GM23248 (cell line): ENCODE data around the gene PPFIBP2. TPM values are rescaled to one million over a fixed set of nuclear protein-coding genes. Genes with fewer than 3 reads are reported as not detected.

ENCODE experiments used
- DNase-seq: peaks from one replicate; pipeline ENCODE4 v3.0.0-alpha.2; 2015
- H2AFZ ChIP-seq: fragments of 200-600 bp; sonication (generic); 2 replicates; pipeline ENCODE4 v1.6.1; 2016; ENCODE audit warnings: antibody characterized with exemption
- H3F3A ChIP-seq: fragments of 200-600 bp; sonication (generic); 2 replicates; pipeline ENCODE4 v1.6.1; 2016; ENCODE audit warnings: mild to moderate bottlenecking, antibody characterized with exemption, mixed run types; ENCODE audit not compliant: insufficient read depth
- H3K27ac ChIP-seq: fragments of 200-600 bp; sonication (generic); 2 replicates; pipeline ENCODE4 v1.5.1; 2016; ENCODE audit warnings: mild to moderate bottlenecking
- H3K27me3 ChIP-seq: fragments of 200-600 bp; sonication (generic); replicated peaks from 2 replicates; pipeline ENCODE4 v1.6.1; 2016; ENCODE audit warnings: mild to moderate bottlenecking; ENCODE audit not compliant: insufficient read depth
- H3K36me3 ChIP-seq: fragments of 200-600 bp; sonication (generic); 2 replicates; pipeline ENCODE4 v1.6.1; 2016; ENCODE audit warnings: low read depth, mild to moderate bottlenecking
- H3K4me1 ChIP-seq: fragments of 200-600 bp; sonication (generic); 2 replicates; pipeline ENCODE4 v1.6.1; 2016; ENCODE audit warnings: mild to moderate bottlenecking; ENCODE audit not compliant: insufficient read depth
- H3K4me2 ChIP-seq: fragments of 200-600 bp; sonication (generic); one replicate; pipeline ENCODE4 v1.6.1; 2016; ENCODE audit warnings: mild to moderate bottlenecking; ENCODE audit not compliant: unreplicated experiment
- H3K4me3 ChIP-seq: fragments of 200-600 bp; sonication (generic); 2 replicates; pipeline ENCODE4 v1.5.1; 2016; ENCODE audit warnings: mild to moderate bottlenecking
- H3K79me2 ChIP-seq: fragments of 200-600 bp; sonication (generic); 2 replicates; pipeline ENCODE4 v1.6.1; 2016; ENCODE audit warnings: mild to moderate bottlenecking; ENCODE audit not compliant: insufficient read depth
- H3K9ac ChIP-seq: fragments of 200-600 bp; sonication (generic); 2 replicates; pipeline ENCODE4 v1.6.1; 2016; ENCODE audit warnings: mild to moderate bottlenecking
- H3K9me2 ChIP-seq: fragments of 200-600 bp; sonication (generic); 2 replicates; pipeline ENCODE4 v1.6.1; 2016; ENCODE audit warnings: mixed run types, mild to moderate bottlenecking, moderate library complexity; ENCODE audit not compliant: insufficient read depth
- H3K9me3 ChIP-seq: fragments of 200-600 bp; sonication (generic); one replicate; pipeline ENCODE4 v1.6.1; 2017; ENCODE audit warnings: low read depth
- H4K20me1 ChIP-seq: fragments of 200-600 bp; sonication (generic); 2 replicates; pipeline ENCODE4 v1.6.0; 2016; ENCODE audit not compliant: insufficient read depth
- EZH2 ChIP-seq: fragments of 200-600 bp; sonication (generic); IDR thresholded peaks from 2 replicates; pipeline ENCODE4 v1.6.1; 2018; ENCODE audit warnings: antibody characterized with exemption, mild to moderate bottlenecking; ENCODE audit not compliant: insufficient read depth, poor library complexity, severe bottlenecking
- EZH2phosphoT487 ChIP-seq: fragments of 200-600 bp; sonication (generic); IDR thresholded peaks from 2 replicates; pipeline ENCODE4 v1.6.1; 2018; ENCODE audit warnings: antibody characterized with exemption, moderate library complexity, mild to moderate bottlenecking, low read depth; ENCODE audit not compliant: insufficient read depth
- WGBS, 2 experiments: methylation state at CpG; one replicate each; pipeline ENCODE4 v1.1.6; 2015 to 2017; ENCODE audit warnings: low lambda C conversion rate in 2 of 2, low coverage in 1 of 2; ENCODE audit errors: missing lambda C conversion rate in 2 of 2; 5-methylcytosine and 5-hydroxymethylcytosine counted together
- in situ Hi-C: fragments of 300-500 bp; cut with MboI; formaldehyde crosslinking; loops from 2 replicates; pipeline ENCODE4 v1.15.0; 2020
- polyA plus RNA-seq: library from polyadenylated mRNA; unstranded; fragments of >200 nt; fragmentation: Nextera tagmentation; extraction: Ambion mirVana; gene quantifications from 2 replicates; pipeline ENCODE4 v1.2.1, GENCODE V29; 2016
- total RNA-seq: library from RNA; depleted of rRNA; stranded (reverse); fragments of >200 nt; shearing (Covaris generic); gene quantifications from 2 replicates; pipeline ENCODE4 v1.2.3, GENCODE V29; 2014

Gene PPFIBP2
- total and polyA plus RNA-seq, 2 experiments from 2014 or later, result 4.1 to 5.9 TPM

- Histone ChIP-seq H3K27ac (no peak overlapping the region), H3K79me2 (no peaks in the 10 kb centered on the region), H3F3A (no peaks in the 10 kb centered on the region), H3K27me3 (no peaks in the 10 kb centered on the region), H3K9me2 (no peaks in the 10 kb centered on the region), H3K9me3 (no peaks in the 10 kb centered on the region), H3K4me2 (no peak overlapping the region), H2AFZ (no peak overlapping the region), H3K36me3 (no peaks in the 10 kb centered on the region), H3K4me3 (no peak overlapping the region), H3K9ac (no peak overlapping the region), H4K20me1 (no peaks in the 10 kb centered on the region), H3K4me1 (no peaks in the 10 kb centered on the region)
- in situ Hi-C loops, result no loop called here
- TF ChIP-seq EZH2, result no peak
- TF ChIP-seq EZH2phosphoT487, result no peak
- no peak for DNase-seq
Measured at GRCh38 chr11:7614656-7615055, 100.9 kb downstream of the PPFIBP2 start.

GRCh38 chr11:7617032-7617431 lies 103.2 kb downstream of the PPFIBP2 start:
- TF ChIP-seq EZH2, result no peak
- no peak for TF ChIP-seq EZH2phosphoT487
- H3K4me1 ChIP-seq, result no peaks in the 10 kb centered on the region

GRCh38 chr11:7619322-7619721 lies 105.5 kb downstream of the PPFIBP2 start:
- WGBS, 2 experiments, result 90 to 93% methylated on average over 3 of the region's 3 CpGs
- Histone ChIP-seq H3K9ac (no peak overlapping the region), H4K20me1 (no peaks in the 10 kb centered on the region), H3K36me3 (no peaks in the 10 kb centered on the region), H3K79me2 (no peaks in the 10 kb centered on the region), H3K4me1 (no peaks in the 10 kb centered on the region), H3F3A (no peaks in the 10 kb centered on the region), H3K4me3 (no peak overlapping the region), H2AFZ (no peak overlapping the region), H3K27me3 (no peaks in the 10 kb centered on the region), H3K27ac (no peak overlapping the region), H3K4me2 (no peak overlapping the region), H3K9me2 (no peaks in the 10 kb centered on the region), H3K9me3 (no peaks in the 10 kb centered on the region)
- in situ Hi-C loops, result no loop called here
- no peak for DNase-seq
- no peak for TF ChIP-seq EZH2
- TF ChIP-seq EZH2phosphoT487, result no peak

More at GRCh38 chr11:7617032-7617431, 103.2 kb downstream of the PPFIBP2 start:
- Histone ChIP-seq H3K36me3 (no peaks in the 10 kb centered on the region), H2AFZ (no peak overlapping the region), H3K79me2 (no peaks in the 10 kb centered on the region), H3K27me3 (no peaks in the 10 kb centered on the region), H3K4me2 (no peak overlapping the region), H4K20me1 (no peaks in the 10 kb centered on the region), H3K27ac (no peak overlapping the region), H3F3A (no peaks in the 10 kb centered on the region), H3K9ac (no peak overlapping the region), H3K9me2 (no peaks in the 10 kb centered on the region), H3K9me3 (no peaks in the 10 kb centered on the region), H3K4me3 (no peak overlapping the region)
- in situ Hi-C loops, result no loop called here
- 91 to 97% methylated on average over 8 of the region's 8 CpGs for WGBS, 2 experiments
- no peak for DNase-seq

GRCh38 chr11:7621090-7621489 lies 107.3 kb downstream of the PPFIBP2 start:
- TF ChIP-seq EZH2, result no peak
- no peak for TF ChIP-seq EZH2phosphoT487
- DNase-seq, result no peak
- Histone ChIP-seq H3K79me2 (no peaks in the 10 kb centered on the region), H3F3A (no peaks in the 10 kb centered on the region), H4K20me1 (no peaks in the 10 kb centered on the region), H3K9ac (no peak overlapping the region), H2AFZ (no peak overlapping the region), H3K27me3 (no peaks in the 10 kb centered on the region), H3K4me2 (no peak overlapping the region), H3K4me1 (no peaks in the 10 kb centered on the region), H3K9me3 (no peaks in the 10 kb centered on the region), H3K9me2 (no peaks in the 10 kb centered on the region), H3K4me3 (no peak overlapping the region), H3K36me3 (no peaks in the 10 kb centered on the region), H3K27ac (no peak overlapping the region)
- in situ Hi-C loops, result no loop called here
- WGBS, 2 experiments, result 77 to 82% methylated on average over 3 of the region's 3 CpGs

- H3K4me2 ChIP-seq, result no peak overlapping the region
- H3K9me2 ChIP-seq, result no peaks in the 10 kb centered on the region
- no peak for TF ChIP-seq EZH2phosphoT487
- no peak for TF ChIP-seq EZH2
- H4K20me1 ChIP-seq, result no peaks in the 10 kb centered on the region
- no peak overlapping the region for H3K4me3 ChIP-seq
- no peaks in the 10 kb centered on the region for H3K4me1 ChIP-seq
- DNase-seq, result no peak
- H3K9ac ChIP-seq, result no peak overlapping the region
- in situ Hi-C loops, result no loop called here
- H2AFZ ChIP-seq, result no peak overlapping the region
- no peaks in the 10 kb centered on the region for H3K9me3 ChIP-seq
- no peaks in the 10 kb centered on the region for H3K36me3 ChIP-seq
- no peaks in the 10 kb centered on the region for H3F3A ChIP-seq
- H3K27ac ChIP-seq, result no peak overlapping the region
- no peaks in the 10 kb centered on the region for H3K79me2 ChIP-seq
- no peaks in the 10 kb centered on the region for H3K27me3 ChIP-seq
- 4 to 7% methylated on average over 1 of the region's 1 CpG for WGBS, 2 experiments
Measured at GRCh38 chr11:7621554-7621953, 107.8 kb downstream of the PPFIBP2 start.
